GM18505 (cell line): ENCODE data around the gene METTL9.
"Not testable (repeated sequence)": the region's sequence is repeated elsewhere in the genome, so short reads cannot be mapped to it uniquely, and the experiment has no call there.

Experiments used
- ATAC-seq: cut with Tn5 transposase; IDR thresholded peaks from one replicate; pipeline ENCODE4 v1.9.1; 2021; ENCODE audit not compliant: unreplicated experiment
- POLR2A ChIP-seq: IDR thresholded peaks from 4 replicates; pipeline ENCODE4 v1.6.1; 2011; ENCODE audit warnings: borderline replicate concordance; ENCODE audit not compliant: insufficient read depth, insufficient read length; ENCODE audit errors: extremely low read depth

METTL9 gene

GRCh38 chr16:21634216-21634615 lies 34.8 kb downstream of the METTL9 start:
- TF ChIP-seq POLR2A: no peak
- ATAC-seq: no peak

DNA sequence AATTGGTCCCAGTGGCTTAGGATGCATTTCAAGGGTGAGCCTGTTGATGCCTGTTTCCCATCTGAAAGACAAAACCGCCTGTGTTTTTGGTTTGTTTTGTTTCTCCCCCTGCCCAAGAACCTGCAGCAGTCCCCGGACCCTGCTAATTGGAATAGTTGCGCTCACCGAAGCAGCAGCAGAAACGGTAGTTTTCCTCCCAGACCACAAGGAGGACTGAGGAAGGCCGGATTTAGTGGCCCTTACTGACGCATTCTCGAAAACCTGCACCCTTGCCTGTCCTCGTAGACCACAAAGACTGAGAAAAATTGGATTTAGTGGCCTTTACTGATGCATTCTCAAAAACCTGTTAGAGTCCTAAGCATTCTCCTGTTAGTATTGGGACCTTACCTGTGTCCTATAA lies 36.3 kb downstream of the METTL9 start:
- ATAC-seq: not testable (repeated sequence)

GRCh38 chr16:21637032-21637968 lies 37.9 kb downstream of the METTL9 start:
- no peak for ATAC-seq
- TF ChIP-seq POLR2A: no peak

DNA sequence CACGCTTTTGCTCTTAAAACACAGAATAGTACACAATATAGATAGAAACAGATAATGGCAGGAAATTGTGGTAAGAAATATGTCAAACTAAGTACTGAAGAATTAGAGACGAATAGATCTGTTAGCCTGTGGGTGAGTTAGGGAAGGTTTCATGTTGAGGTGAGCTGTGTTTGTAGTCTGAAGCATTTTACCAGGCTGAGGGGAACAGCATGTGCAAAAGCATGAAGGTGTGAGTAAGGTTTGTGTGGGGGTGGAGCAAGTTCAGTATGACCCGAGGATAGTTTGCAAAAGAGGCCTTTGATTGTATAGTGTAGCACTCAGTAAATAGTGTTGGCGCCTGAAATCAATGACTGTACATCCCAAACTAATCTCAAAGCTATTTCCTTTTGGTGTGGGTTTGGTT lies 39.2 kb downstream of the METTL9 start:
- TF ChIP-seq POLR2A: no peak
- ATAC-seq: no peak

- TF ChIP-seq POLR2A: no peak
- no peak for ATAC-seq
Observed at GRCh38 chr16:21639493-21639892, 40.1 kb downstream of the METTL9 start.

DNA sequence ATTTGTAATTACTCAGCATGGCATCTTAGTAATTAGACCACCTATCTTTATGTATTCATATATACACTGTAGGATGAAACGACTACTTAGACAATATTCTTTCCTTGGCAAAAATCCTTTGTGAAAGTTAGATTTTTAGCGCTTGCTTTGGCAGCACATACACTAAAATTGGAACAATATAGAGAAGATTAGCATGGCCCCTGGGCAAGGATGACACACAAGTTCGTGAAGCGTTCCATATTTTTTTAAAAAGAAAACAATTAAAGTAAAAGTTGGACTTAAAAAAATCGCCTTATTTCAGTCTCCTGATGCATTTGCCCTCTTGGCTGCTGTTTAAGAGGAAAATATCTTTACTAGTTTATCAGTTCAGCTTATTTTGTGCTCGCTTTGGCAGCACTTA lies 42.5 kb downstream of the METTL9 start:
- no peak for TF ChIP-seq POLR2A
- ATAC-seq: no peak

GRCh38 chr16:21642861-21643260 lies 43.5 kb downstream of the METTL9 start:
- TF ChIP-seq POLR2A: no peak
- no peak for ATAC-seq

GRCh38 chr16:21643785-21644184 lies 44.4 kb downstream of the METTL9 start:
- no peak for TF ChIP-seq POLR2A
- ATAC-seq: no peak

GRCh38 chr16:21644674-21645073 lies 45.3 kb downstream of the METTL9 start:
- TF ChIP-seq POLR2A: no peak

GRCh38 chr16:21645261-21645721 lies 45.9 kb downstream of the METTL9 start:
- TF ChIP-seq POLR2A: no peak
- ATAC-seq: no peak

More at GRCh38 chr16:21644674-21645073, 45.3 kb downstream of the METTL9 start:
- ATAC-seq: no peak

GRCh38 chr16:21646091-21646490 lies 46.7 kb downstream of the METTL9 start:
- TF ChIP-seq POLR2A: no peak
- ATAC-seq: no peak

DNA sequence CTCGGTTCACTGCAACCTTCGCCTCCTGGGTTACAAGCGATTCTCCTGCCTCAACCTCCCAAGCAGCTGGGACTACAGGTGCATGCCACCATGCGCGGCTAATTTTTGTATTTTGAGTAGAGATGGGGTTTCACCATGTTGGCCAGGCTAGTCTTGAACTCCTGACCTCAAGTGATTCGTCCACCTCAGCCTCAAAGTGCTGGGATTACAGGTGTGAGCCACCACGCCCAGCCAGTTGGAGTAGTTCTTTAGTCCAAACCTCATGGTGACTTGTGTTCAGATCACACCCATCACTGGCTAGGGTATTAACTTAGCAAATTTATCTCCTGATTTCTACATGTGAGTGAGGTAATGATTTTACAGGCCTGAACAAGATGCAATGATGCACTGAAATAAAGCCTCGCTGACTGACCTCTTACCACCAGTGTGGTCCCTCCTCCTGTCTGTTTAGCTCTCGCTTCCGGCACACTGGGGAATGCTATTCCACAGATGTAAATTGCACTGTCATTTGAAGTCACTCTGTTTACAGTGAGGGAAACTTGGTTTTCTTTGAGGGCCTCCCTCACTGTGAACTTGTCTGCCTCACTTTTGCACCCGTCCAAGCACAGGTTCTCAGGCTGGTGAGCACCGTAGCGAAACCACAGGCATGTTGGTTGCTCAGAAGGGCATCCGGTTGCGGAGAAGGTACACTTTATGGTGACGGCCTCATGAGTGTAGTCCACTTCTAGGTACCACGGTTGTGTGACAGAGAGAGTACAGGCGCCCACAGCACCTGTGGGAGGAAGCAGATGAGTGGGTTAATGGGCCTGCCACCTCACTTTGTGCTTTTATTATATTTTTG lies 47.6 kb downstream of the METTL9 start:
- peak; percentile 79 for ATAC-seq

DNA sequence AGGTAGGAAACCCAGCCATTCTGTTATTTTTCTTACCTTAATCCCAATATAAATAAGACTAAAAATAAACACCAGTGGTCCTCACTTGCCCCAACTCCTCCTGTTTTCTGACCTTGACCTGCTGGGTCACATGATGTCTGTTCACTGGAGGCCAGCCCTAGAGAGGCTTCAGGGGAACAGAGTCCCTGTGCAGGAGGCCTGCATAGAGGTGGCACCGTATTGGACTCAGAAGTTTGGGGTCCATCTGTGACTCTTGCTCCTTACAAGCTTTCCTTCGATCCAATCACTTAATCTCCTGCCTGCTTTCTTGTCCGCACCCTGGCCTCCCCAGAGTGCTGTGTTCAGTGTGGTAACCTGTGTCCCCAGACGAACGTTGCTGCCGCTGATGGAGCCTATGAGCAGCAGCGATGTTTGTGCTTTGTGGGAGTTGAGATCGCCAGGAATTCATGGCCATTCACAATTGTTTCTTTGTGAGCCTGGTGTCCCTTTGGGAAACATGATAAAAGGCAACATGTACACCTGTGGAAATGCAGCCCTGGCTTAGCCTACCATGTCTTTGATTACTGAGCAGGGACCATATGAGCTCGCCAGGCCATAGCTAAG lies 48.3 kb downstream of the METTL9 start:
- TF ChIP-seq POLR2A: no peak
- ATAC-seq: peak; percentile 4

More for the DNA sequence above, 47.6 kb downstream of the METTL9 start:
- TF ChIP-seq POLR2A: no peak

DNA sequence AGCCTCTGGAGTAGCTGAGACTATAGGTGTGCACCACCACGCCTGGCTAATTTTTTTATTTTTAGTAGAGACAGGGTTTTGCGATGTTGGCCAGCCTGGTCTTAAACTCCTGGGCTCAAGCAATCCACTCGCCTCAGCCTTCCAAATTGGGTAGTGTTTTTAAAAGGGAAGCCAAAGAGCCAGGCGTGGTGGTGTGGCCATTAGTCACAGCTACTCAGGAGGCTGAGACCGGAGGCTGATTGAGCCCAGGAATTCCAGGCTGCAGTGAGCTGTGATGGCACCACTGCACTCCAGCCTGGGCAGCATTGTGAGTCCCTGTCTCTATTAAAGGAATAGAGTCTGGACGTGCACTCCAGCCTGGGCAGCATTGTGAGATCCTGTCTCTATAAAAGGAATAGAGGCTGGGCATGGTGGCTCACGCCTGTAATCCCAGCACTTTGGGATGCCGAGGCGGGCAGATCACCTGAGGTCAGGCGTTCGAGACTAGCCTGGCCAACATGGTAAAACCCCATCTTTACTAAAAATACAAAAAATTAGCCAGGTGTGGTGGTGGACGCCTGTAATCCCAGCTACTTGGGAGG lies 50.5 kb downstream of the METTL9 start:
- ATAC-seq: not testable (repeated sequence)
